Stomach (tissue), 4 donors: ENCODE results near the gene HIPK3.

Experiments used
- CTCF ChIP-seq, 7 experiments: fragments of 450-650 bp in 4 of 7; fragments of 200-600 bp in 3 of 7; sonication (generic) in 3 of 7; IDR thresholded peaks; one replicate each; pipeline ENCODE4 v1.5.1; 2016 to 2019; ENCODE audit warnings: antibody characterized with exemption in 7 of 7, control low read depth in 2 of 7, mild to moderate bottlenecking in 1 of 7
- EP300 ChIP-seq: sonication (generic); formaldehyde crosslinking; IDR thresholded peaks from one replicate; pipeline ENCODE4 v1.6.1; 2017; ENCODE audit warnings: antibody characterized with exemption
- POLR2A ChIP-seq, 4 donors: fragments of 450-650 bp; IDR thresholded peaks; one replicate each; pipeline ENCODE4 v1.6.1; 2016; ENCODE audit warnings: antibody characterized with exemption in 4 of 4, control low read depth in 2 of 4, mild to moderate bottlenecking in 1 of 4, moderate library complexity in 1 of 4
- POLR2AphosphoS5 ChIP-seq, 3 donors: sonication (generic); formaldehyde crosslinking; IDR thresholded peaks; one replicate each; pipeline ENCODE4 v1.6.1; 2016; ENCODE audit warnings: antibody characterized with exemption in 3 of 3

- TF ChIP-seq POLR2A (IDR thresholded peaks at IDR 0.05), result no peak
- no peak for TF ChIP-seq CTCF (IDR thresholded peaks at IDR 0.05)
- no peak for TF ChIP-seq POLR2AphosphoS5 (IDR thresholded peaks at IDR 0.05)
- TF ChIP-seq EP300, result no peak
Observed at GRCh38 chr11:33366918-33367317, 109.7 kb downstream of the HIPK3 start.
